ENCODE data around the gene ZNF500. TPM values are rescaled to one million over a fixed set of nuclear protein-coding genes. Genes with fewer than 3 reads are reported as not detected.

The ZNF500 gene
- total RNA-seq, 1 donor from 2014 or later: 5.8 TPM

DNA sequence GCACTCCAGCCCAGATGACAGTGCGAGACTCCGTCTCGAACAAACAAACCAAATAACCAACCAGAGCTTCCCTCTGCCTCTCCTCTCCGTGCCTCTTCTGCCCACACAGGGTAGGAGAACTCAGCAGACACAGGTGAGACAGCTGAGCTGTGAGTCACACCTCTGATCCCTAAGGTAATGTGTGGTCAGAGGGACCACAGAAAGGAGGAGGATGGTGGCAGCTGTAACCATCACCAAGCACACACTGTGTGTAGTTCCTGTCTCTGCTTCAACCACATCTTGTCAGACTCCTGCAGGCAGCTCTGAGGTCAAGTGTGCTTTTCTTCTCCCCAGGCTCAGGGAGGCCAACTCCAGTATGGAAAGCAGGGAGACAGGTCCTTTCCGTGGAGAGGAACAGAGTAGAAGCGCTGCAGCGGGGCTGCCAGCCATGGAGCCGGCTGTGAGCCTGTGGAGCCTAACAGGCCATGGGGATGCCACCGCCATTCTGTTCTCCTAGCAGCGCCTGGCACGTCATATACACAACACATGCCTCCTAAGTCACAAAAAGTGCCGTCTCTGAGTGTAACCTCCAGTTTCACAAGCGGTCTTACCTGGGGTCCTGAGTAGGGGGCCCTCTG, 66.5 kb downstream of the ZNF500 start:
- FAIRE-seq (no peak), DNase-seq (ENCODE audit: low read depth) (peak; percentile 43)
- TF ChIP-seq, protein P1, sequence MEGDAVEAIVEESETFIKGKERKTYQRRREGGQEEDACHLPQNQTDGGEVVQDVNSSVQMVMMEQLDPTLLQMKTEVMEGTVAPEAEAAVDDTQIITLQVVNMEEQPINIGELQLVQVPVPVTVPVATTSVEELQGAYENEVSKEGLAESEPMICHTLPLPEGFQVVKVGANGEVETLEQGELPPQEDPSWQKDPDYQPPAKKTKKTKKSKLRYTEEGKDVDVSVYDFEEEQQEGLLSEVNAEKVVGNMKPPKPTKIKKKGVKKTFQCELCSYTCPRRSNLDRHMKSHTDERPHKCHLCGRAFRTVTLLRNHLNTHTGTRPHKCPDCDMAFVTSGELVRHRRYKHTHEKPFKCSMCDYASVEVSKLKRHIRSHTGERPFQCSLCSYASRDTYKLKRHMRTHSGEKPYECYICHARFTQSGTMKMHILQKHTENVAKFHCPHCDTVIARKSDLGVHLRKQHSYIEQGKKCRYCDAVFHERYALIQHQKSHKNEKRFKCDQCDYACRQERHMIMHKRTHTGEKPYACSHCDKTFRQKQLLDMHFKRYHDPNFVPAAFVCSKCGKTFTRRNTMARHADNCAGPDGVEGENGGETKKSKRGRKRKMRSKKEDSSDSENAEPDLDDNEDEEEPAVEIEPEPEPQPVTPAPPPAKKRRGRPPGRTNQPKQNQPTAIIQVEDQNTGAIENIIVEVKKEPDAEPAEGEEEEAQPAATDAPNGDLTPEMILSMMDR (IDR thresholded peaks at IDR 0.05; ENCODE audit: insufficient read depth, low read length, severe bottlenecking): no peak
- Histone ChIP-seq H3K4me3 (ENCODE audit: low read depth, low read length) (no peak overlapping the region), H3K36me3 (ENCODE audit: control insufficient read depth, insufficient read depth, low read length) (peaks cover 40% of the 10 kb centered on the region), H3K27me3 (ENCODE audit: control insufficient read depth, insufficient read depth, low read length) (no peaks in the 10 kb centered on the region)

DNA sequence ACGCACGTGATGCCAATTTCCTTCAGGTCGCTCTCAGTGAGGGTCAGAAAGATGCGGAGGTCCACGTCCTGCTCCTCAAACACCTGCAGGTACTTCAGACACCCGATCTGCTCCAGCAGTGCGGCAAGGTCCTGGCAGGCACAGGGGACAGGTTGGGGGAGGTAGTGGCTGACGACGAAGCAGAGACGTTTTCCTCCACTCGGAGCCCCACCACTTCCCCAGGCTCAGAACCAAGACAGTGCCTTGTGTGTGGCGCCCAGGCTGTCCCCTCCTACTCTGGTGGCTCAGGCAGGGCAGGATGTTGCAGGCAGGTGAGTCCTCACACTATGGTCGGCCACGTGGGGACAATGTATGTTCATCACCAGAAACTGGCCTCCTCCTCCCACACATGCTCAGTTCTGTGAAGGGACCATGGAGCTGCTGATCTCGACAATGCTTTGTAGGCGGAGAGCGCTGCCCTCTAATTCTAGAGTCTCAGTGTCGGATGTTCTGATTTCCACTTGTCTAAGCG, 67.9 kb downstream of the ZNF500 start:
- no peak for DNase-seq (ENCODE audit: low read depth)
- H3K4me3 ChIP-seq (ENCODE audit: low read depth, low read length): no peak overlapping the region
- no peaks in the 10 kb centered on the region for H3K27me3 ChIP-seq (ENCODE audit: control insufficient read depth, insufficient read depth, low read length)
- TF ChIP-seq, protein P1 (IDR thresholded peaks at IDR 0.05; ENCODE audit: insufficient read depth, low read length, severe bottlenecking): no peak
- FAIRE-seq: no peak
- H3K36me3 ChIP-seq (ENCODE audit: control insufficient read depth, insufficient read depth, low read length): peaks cover 36% of the 10 kb centered on the region

DNA sequence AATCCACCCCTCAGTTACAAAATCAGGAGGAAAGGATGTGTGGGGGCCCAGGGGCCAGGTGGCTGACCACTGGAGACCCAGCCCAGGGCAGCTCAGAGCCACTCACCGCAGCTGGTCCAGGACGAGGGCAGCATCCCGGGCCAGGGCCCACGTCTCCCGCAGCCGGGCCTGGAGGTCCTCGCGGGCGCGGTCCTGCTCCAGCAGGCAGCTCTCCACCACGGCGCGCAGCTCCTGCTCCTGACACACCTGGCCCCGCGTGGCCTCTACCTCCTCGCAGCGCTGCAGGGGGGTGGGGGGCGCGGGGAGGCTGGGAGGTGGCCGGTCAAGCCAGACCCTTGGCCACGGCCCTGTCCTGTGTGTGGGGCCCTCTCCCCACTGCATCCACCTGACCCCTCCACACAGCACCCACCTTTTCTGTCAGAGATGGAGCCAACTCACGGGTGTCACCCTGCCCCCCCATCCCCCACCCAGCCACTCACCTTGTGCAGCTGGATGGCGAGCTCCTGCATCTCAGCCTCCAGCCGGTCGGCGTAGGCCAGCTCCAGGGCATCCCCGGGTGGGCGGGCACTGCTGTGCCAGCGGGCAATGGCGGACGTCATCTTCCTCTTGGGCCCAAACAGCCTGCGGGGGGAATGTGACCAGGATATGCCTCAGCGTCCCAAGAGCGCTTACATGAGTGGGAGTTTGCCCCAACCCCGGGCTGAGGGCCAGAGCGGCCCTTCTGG, 68.5 kb downstream of the ZNF500 start:
- no peak for FAIRE-seq
- DNase-seq (ENCODE audit: low read depth): no peak
- H3K36me3 ChIP-seq (ENCODE audit: control insufficient read depth, insufficient read depth, low read length): peaks cover 33% of the 10 kb centered on the region

More for the DNA sequence above, 68.5 kb downstream of the ZNF500 start:
- no peak overlapping the region for H3K4me3 ChIP-seq (ENCODE audit: low read depth, low read length)
- H3K27me3 ChIP-seq (ENCODE audit: control insufficient read depth, insufficient read depth, low read length): no peaks in the 10 kb centered on the region
- TF ChIP-seq, protein P1 (IDR thresholded peaks at IDR 0.05; ENCODE audit: insufficient read depth, low read length, severe bottlenecking): no peak

Other genes with a start within 250 kb of the ZNF500 start
- 7.4 and 9.5 TPM in 2 replicates for gene CDIP1, start 228.4 kb downstream of the ZNF500 start, total RNA-seq
- gene C16orf96, start 210.8 kb downstream of the ZNF500 start, total RNA-seq: not detected in 2 replicates
- 3.7 and 4.7 TPM in 2 replicates for gene UBALD1, start 152.3 kb downstream of the ZNF500 start, total RNA-seq
- gene MGRN1, start 142.3 kb downstream of the ZNF500 start, total RNA-seq: 6.1 and 10.1 TPM in 2 replicates
- gene NUDT16L1, start 73.6 kb downstream of the ZNF500 start, total RNA-seq: 21.1 and 34.8 TPM in 2 replicates
- gene ANKS3, start 32.9 kb downstream of the ZNF500 start, total RNA-seq: 13.3 and 16.8 TPM in 2 replicates
- under 0.01 and 0.26 TPM in 2 replicates for gene DNAAF8, start 32.6 kb downstream of the ZNF500 start, total RNA-seq
- not detected in 2 replicates for gene SEPTIN12, start 21.2 kb upstream of the ZNF500 start, total RNA-seq
- 0.79 and 9.0 TPM in 2 replicates for gene SMIM22, start 28.2 kb upstream of the ZNF500 start, total RNA-seq
- gene ROGDI, start 35.5 kb upstream of the ZNF500 start, total RNA-seq: 16.1 and 19.8 TPM in 2 replicates
- gene GLYR1, start 80.1 kb upstream of the ZNF500 start, total RNA-seq: 31.1 and 35.5 TPM in 2 replicates
- 17.6 and 21.8 TPM in 2 replicates for gene UBN1, start 80.3 kb upstream of the ZNF500 start, total RNA-seq
- 184 and 378 TPM in 2 replicates for gene PPL, start 170.0 kb upstream of the ZNF500 start, total RNA-seq
- gene SEC14L5, start 191.2 kb upstream of the ZNF500 start, total RNA-seq: under 0.01 and 0.13 TPM in 2 replicates

Measured in bronchial epithelial cell (primary cell).